Activated T-helper 1 cell treated with anti-CD3 and anti-CD28 coated beads, Interleukin-12 subunit alpha, Interleukin-12 subunit beta, Interleukin-2, Interleukin-4 antibody, amounts not matched to agents 30 ng/mL and 10 ng/mL and 1 ng/mL, durations not matched to agents 14 hours and 24 hours and 36 hours (primary cell): Measurements from ENCODE around the gene APH1A. TPM values are rescaled to one million over a fixed set of nuclear protein-coding genes. Genes with fewer than 3 reads are reported as not detected.
"Not testable (repeated sequence)": the region's sequence is repeated elsewhere in the genome, so short reads cannot be mapped to it uniquely, and the experiment has no call there.

Experiments
- DNase-seq: peaks from one replicate; pipeline ENCODE4 v3.0.0; 2021; ENCODE audit warnings: low spot score
- H3K27ac Mint-ChIP-seq: one replicate; pipeline ENCODE4 v1.8.0; 2021; ENCODE audit warnings: mild to moderate bottlenecking, mixed read lengths
- H3K27me3 Mint-ChIP-seq: one replicate; pipeline ENCODE4 v1.8.0; 2022; ENCODE audit warnings: mild to moderate bottlenecking, moderate library complexity, mixed read lengths; ENCODE audit not compliant: insufficient read depth
- H3K36me3 Mint-ChIP-seq: one replicate; pipeline ENCODE4 v1.8.0; 2021; ENCODE audit warnings: low read depth, mixed read lengths
- H3K4me1 Mint-ChIP-seq: one replicate; pipeline ENCODE4 v1.8.0; 2021; ENCODE audit warnings: low read depth, mixed read lengths
- H3K4me3 Mint-ChIP-seq: one replicate; pipeline ENCODE4 v1.8.0; 2021; ENCODE audit warnings: mild to moderate bottlenecking, moderate library complexity, mixed read lengths
- H3K9me3 Mint-ChIP-seq: one replicate; pipeline ENCODE4 v1.8.0; 2021; ENCODE audit warnings: mixed read lengths
- intact Hi-C: fragments of 100-400 bp; cut with micrococcal nuclease; formaldehyde crosslinking; loops from one replicate; pipeline ENCODE4 v1.15.1; 2024
- total RNA-seq: library from RNA; stranded (reverse); gene quantifications from 2 replicates; pipeline ENCODE4 v1.2.3, GENCODE V29; 2022

APH1A gene
- total RNA-seq, result 102 and 111 TPM in 2 replicates

- Mint-ChIP-seq H3K27ac (peak within 1 kb of the TSS; percentile 85), H3K36me3 (peaks cover 31% of the 10 kb centered on the region), H3K27me3 (peaks cover 3% of the 10 kb centered on the region), H3K4me1 (peaks cover 30% of the 10 kb centered on the region), H3K4me3 (peak within 1 kb of the TSS; percentile 93), H3K9me3 (no peaks in the 10 kb centered on the region)
- peak; percentile 94 for DNase-seq
- intact Hi-C loops, result loop anchor here (1.0 to 2.0 kb wide), 9 partner anchors 13 to 740 kb away; partner anchors contain the start of genes ANP32E, CIART, MRPS21 and PRPF3
Measured at GRCh38 chr1:150268705-150269403, at the start of gene APH1A. APH1A (minus strand) TSS chr1:150269016; CDS start chr1:150268810, 206 bp downstream.

GRCh38 chr1:150314691-150315090 is 45.9 kb upstream of the APH1A start:
- H3K4me1 Mint-ChIP-seq, H3K9me3 Mint-ChIP-seq, DNase-seq, intact Hi-C loops, H3K27ac Mint-ChIP-seq, H3K4me3 Mint-ChIP-seq, H3K36me3 Mint-ChIP-seq, H3K27me3 Mint-ChIP-seq: not testable (repeated sequence)

- DNase-seq, result no peak
- Mint-ChIP-seq H3K27ac (no peak overlapping the region), H3K27me3 (no peaks in the 10 kb centered on the region), H3K9me3 (no peaks in the 10 kb centered on the region), H3K36me3 (peaks cover 12% of the 10 kb centered on the region), H3K4me3 (no peak overlapping the region), H3K4me1 (no peaks in the 10 kb centered on the region)
- intact Hi-C loops, result no loop called here
Measured at GRCh38 chr1:150311762-150312161, 42.9 kb upstream of the APH1A start.

- Mint-ChIP-seq H3K4me3 (no peak overlapping the region), H3K4me1 (no peaks in the 10 kb centered on the region), H3K27ac (no peak overlapping the region), H3K9me3 (no peaks in the 10 kb centered on the region), H3K27me3 (no peaks in the 10 kb centered on the region), H3K36me3 (peaks cover 17% of the 10 kb centered on the region)
- intact Hi-C loops, result no loop called here
- no peak for DNase-seq
Measured at GRCh38 chr1:150309758-150310508, 41.1 kb upstream of the APH1A start.

- H3K36me3 Mint-ChIP-seq, result peaks cover 19% of the 10 kb centered on the region
- H3K9me3 Mint-ChIP-seq, H3K27ac Mint-ChIP-seq, DNase-seq, H3K4me3 Mint-ChIP-seq, intact Hi-C loops, H3K4me1 Mint-ChIP-seq, H3K27me3 Mint-ChIP-seq: not testable (repeated sequence)
Measured at GRCh38 chr1:150308585-150308984, 39.8 kb upstream of the APH1A start.

GRCh38 chr1:150302902-150303301 is 34.1 kb upstream of the APH1A start:
- Mint-ChIP-seq H3K27ac (no peak overlapping the region), H3K36me3 (peaks cover 36% of the 10 kb centered on the region), H3K27me3 (no peaks in the 10 kb centered on the region), H3K4me3 (no peak overlapping the region), H3K9me3 (no peaks in the 10 kb centered on the region), H3K4me1 (no peaks in the 10 kb centered on the region)
- intact Hi-C loops, result no loop called here
- DNase-seq, result no peak

- Mint-ChIP-seq H3K36me3 (peaks cover 37% of the 10 kb centered on the region), H3K4me3 (no peak overlapping the region), H3K27ac (no peak overlapping the region), H3K9me3 (no peaks in the 10 kb centered on the region), H3K27me3 (no peaks in the 10 kb centered on the region), H3K4me1 (no peaks in the 10 kb centered on the region)
- intact Hi-C loops, result no loop called here
- no peak for DNase-seq
Measured at GRCh38 chr1:150302338-150302737, 33.5 kb upstream of the APH1A start.

GRCh38 chr1:150299716-150300115 is 30.9 kb upstream of the APH1A start:
- H3K4me1 Mint-ChIP-seq, result peaks cover 15% of the 10 kb centered on the region
- H3K36me3 Mint-ChIP-seq, result peaks cover 44% of the 10 kb centered on the region
- intact Hi-C loops, result no loop called here
- H3K27ac Mint-ChIP-seq, result no peak overlapping the region
- H3K4me3 Mint-ChIP-seq, result no peak overlapping the region
- no peak for DNase-seq
- H3K27me3 Mint-ChIP-seq, result no peaks in the 10 kb centered on the region
- H3K9me3 Mint-ChIP-seq, result no peaks in the 10 kb centered on the region

GRCh38 chr1:150295476-150295875 is 26.7 kb upstream of the APH1A start:
- Mint-ChIP-seq H3K27ac (peak overlapping the region; percentile 48), H3K9me3 (no peaks in the 10 kb centered on the region), H3K4me1 (peaks cover 24% of the 10 kb centered on the region), H3K27me3 (no peaks in the 10 kb centered on the region), H3K4me3 (peak overlapping the region; percentile 53), H3K36me3 (peaks cover 29% of the 10 kb centered on the region)
- DNase-seq, result no peak
- intact Hi-C loops, result no loop called here

GRCh38 chr1:150293433-150294253 is 24.8 kb upstream of the APH1A start, which contains the start of gene MRPS21:
MRPS21 (plus strand) TSS chr1:150293861; CDS start chr1:150294367, 506 bp downstream.
- H3K4me1 Mint-ChIP-seq, result peaks cover 24% of the 10 kb centered on the region
- H3K27ac Mint-ChIP-seq, result peak within 1 kb of the TSS; percentile 98
- H3K9me3 Mint-ChIP-seq, result no peaks in the 10 kb centered on the region
- DNase-seq, result peak; percentile 85
- intact Hi-C loops, result loop anchor here (1.0 kb wide), 5 partner anchors 11 to 57 kb away; partner anchors contain the start of genes ANP32E, APH1A, CIART and PRPF3
- no peaks in the 10 kb centered on the region for H3K27me3 Mint-ChIP-seq
- H3K4me3 Mint-ChIP-seq, result peak within 1 kb of the TSS; percentile 93
- peaks cover 23% of the 10 kb centered on the region for H3K36me3 Mint-ChIP-seq

GRCh38 chr1:150288822-150289221 is 20.0 kb upstream of the APH1A start:
- no peaks in the 10 kb centered on the region for H3K36me3 Mint-ChIP-seq
- H3K4me1 Mint-ChIP-seq, result peaks cover 10% of the 10 kb centered on the region
- H3K9me3 Mint-ChIP-seq, result no peaks in the 10 kb centered on the region
- no peaks in the 10 kb centered on the region for H3K27me3 Mint-ChIP-seq
- intact Hi-C loops, result no loop called here
- no peak overlapping the region for H3K27ac Mint-ChIP-seq
- H3K4me3 Mint-ChIP-seq, result no peak overlapping the region
- DNase-seq, result no peak

- H3K4me3 Mint-ChIP-seq, result no peak overlapping the region
- intact Hi-C loops, result no loop called here
- peaks cover 7% of the 10 kb centered on the region for H3K4me1 Mint-ChIP-seq
- H3K36me3 Mint-ChIP-seq, result no peaks in the 10 kb centered on the region
- no peaks in the 10 kb centered on the region for H3K9me3 Mint-ChIP-seq
- no peak for DNase-seq
- H3K27me3 Mint-ChIP-seq, result no peaks in the 10 kb centered on the region
- no peak overlapping the region for H3K27ac Mint-ChIP-seq
Measured at GRCh38 chr1:150288382-150288781, 19.6 kb upstream of the APH1A start.
